ENCODE measurements around the gene KIAA0319L.
A peak's percentile ranks its signal among the peaks of the same experiment; 100 is the strongest.

The KIAA0319L gene

DNA sequence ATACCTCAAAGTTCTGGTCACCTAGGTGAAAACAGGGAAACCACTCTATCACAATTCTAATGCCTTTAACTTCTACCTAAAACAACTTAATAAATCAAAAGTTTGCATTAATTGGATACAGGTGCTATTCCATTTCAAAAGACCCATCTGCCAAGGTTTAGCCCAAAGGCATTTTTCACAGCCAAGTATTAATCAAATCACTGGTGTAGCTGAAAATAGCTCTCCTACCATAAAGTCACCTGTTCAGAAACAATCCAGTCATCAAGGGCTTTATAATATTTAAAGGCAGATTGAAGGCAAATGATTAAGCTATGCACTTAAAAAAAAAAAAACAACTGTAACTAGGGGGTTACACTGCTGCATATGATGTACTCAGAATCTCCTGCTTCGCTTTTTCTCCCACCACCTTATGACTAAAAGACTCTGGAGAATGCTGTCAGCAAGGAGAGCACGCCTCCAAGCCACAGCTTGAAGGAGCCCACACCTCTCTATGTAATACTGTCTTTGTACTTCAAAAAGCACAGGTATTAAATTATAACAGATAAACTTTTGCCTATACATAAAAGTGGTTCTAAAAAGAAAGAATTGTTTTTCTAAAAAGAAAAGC lies 20.5 kb downstream of the KIAA0319L start:
- no peak for DNase-seq (ENCODE audit: low read depth)

DNA sequence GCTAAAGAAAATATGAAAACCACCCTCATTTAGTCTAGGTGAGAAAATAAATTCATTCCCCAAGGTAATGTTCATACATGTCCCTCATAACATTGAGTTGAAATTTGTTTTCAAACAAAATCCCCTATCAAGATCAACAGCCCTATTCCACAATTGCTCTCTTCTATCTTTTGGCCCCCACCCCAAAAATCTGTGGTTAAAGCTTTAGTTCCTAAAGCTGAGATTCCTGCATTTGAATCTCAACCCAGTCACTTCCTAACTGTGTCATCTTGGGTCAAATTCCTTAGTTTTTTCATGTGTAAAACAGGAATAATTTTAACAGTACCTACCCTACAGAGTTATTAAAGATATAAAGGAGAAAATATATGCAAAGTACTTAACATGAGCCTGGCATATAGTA lies 22.0 kb downstream of the KIAA0319L start:
- no peak for DNase-seq (ENCODE audit: low read depth)

DNA sequence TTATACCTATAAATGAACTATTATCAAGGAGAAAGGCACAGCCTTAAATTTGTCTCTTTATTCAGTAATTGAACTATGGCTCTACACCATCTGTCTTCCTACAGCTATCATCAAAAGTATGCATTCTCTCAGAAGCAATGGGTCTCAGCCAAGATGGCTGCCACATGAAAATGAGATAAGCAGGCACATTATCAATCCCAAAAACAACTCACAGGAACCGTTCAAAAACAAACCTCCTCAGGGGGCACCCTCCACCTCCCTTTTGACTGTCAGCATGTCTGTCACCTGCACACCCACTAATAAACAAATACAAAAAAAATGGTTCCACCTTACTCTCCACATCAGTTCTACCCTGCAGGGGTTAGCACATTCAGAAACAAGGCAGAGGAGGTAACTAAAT lies 23.6 kb downstream of the KIAA0319L start:
- no peak for DNase-seq (ENCODE audit: low read depth)

DNA sequence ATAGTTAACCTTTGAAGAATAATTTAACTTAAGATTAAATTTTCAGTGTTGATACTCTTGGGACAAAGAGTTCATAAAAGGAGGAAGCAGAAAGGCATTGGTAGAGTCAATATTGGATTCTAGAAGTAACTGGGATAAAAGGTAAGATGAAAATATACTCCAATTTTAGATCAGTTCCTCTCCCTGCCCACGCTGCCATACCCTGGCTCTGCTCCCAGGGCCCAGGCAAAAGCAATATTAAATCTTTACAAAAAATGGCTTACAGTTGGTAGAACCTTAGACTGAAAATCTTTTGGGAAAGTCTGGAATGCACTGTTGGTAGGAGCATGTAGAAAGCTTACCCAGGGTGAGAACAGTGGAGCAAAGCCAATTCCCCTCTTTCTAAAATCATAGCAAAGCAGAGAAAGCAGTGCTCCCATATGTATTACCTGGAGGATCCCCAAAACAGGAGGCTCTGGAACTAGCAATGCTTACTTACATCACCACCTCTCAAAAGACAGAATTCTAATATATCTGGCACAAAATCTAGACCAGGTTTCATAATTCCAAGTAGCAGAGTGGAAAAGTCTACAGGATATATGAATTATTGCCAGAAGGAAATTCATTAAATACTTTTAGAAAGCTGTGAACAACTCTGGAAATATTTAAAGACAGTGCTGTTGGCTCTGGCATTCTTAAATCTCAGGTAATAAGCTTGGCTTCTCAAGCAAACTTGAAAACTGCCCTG lies 24.5 kb downstream of the KIAA0319L start:
- DNase-seq (ENCODE audit: low read depth): no peak

DNA sequence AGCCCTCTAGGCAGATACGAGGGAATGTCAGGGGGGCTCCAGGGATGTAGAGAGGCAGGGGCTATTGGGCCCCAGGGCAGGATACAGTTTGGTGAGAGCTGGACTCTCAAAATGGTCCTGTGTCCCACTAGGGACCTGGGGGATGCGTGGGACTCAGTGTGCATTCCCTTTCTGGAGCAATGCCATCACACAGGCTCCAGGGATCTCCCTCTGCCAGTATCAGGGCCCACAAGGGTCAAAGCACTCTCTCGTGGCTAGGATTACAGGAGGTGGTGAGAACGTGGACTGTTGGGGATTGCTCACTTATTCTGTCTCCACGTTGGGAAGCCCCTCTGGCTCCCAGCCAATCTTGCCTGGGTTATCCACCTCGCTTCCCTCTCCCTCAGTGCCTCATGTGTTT lies 25.8 kb downstream of the KIAA0319L start:
- DNase-seq (ENCODE audit: low read depth): no peak

DNA sequence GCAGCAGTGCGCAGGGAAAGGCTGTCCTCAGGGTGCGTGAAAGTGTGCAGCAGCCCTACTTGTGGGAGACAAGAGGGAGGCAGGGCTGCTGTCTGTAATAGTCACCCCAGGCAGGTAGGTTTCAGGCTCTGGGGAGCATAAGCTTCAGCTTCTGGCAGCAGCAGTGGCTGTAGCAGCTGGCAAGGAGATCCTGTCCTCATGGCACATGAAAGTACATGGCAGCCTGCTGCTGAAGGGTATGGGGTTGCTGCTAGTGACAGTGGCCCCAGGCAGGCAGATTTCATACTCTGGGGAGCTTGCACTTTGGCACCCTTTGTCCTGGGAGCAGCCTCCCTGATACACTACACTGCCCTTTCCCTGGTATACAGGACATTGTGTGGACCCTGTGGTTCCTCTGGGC lies 26.3 kb downstream of the KIAA0319L start:
- no peak for DNase-seq (ENCODE audit: low read depth)

DNA sequence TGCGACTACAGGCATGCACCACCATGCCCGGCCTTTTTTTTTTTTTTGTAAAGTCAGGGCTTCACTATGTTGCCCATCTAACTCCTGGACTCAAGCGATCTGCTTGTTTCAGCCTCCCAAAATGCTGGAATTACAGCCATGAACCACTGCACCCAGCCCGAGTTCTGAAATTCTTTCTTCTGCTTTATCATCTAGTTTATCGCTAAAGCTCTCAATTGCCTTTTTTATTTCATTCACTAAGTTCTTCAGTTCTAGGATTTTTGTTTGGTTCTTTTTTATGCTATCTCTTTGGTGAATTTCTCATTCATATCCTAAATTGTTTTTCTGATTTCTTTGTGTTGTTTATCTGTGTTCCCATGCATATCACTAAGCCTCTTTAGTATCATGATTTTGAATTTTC lies 27.0 kb downstream of the KIAA0319L start:
- no peak for DNase-seq (ENCODE audit: low read depth)

DNA sequence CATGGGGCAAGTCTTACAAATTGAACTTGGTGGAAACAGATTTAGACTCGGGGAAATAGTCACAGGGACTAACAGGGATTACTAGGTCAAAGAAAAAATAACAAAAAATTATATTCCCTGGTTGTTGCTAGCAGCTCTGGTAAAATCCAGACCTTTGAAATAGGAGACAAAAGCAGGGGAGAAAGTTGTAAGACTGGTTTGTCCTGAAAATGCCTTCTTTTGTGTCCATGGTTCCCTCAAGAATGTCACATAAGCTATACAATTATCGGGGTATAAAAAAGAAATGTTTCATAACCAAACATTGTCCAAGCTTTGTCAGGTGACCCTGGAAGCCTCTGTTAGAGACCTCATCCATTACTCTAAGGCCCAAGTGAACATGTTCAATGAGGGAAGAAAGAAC lies 33.1 kb downstream of the KIAA0319L start:
- DNase-seq (ENCODE audit: low read depth): no peak

DNA sequence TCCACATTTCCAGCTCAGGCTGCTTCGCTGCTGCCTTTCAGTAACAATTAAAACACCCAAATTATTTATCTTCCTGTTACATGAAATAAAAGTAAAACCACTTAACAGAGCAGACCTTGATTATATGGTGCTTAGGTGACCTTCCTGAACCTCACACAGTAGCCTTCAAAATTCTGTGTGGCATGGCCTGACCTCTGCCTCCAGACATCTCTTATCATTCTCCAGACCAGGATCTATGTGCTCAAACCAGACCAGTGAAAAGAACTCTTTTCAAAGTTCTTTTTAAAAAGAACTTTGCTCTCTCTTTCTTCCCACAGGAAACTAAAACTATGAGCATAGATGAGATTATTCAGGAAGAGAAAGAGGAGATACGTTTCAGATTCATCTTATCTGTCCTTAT lies 37.8 kb downstream of the KIAA0319L start:
- DNase-seq (ENCODE audit: low read depth): no peak

DNA sequence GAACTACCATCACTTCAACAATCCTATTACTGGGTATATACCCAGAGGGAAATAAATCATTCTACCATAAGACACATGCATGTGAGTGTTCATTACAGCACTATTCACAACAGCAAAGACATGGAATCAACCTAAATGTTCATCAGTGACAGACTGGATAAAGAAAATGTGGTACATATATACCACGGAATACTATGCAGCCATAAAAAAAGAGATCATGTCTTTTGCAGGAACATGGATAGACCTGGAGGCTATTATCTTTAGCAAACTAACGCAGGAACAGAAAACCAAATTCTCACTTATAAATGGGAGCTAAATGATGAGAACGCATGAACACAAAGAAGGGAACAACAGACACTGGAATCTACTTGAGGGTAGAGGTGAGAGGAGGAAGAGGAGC lies 39.0 kb downstream of the KIAA0319L start:
- no peak for DNase-seq (ENCODE audit: low read depth)

DNA sequence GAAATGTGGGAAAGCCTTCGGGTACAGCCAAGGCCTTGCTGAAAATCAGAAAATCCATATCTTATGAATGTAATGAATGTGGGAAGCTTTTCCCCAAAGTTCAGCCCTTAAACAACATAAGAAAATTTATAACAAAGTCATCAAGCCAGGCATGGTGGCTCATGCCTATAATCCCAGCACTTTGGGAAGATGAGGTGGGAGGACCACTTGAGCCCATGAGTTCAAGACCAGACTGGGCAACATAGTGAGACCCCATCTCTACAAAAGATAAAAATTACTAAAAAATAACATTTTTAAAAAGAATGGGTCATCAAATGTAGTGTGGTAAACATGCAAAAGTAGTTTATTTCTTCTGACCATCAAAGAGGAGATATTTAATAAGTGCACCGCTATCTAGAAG lies 45.9 kb downstream of the KIAA0319L start:
- no peak for DNase-seq (ENCODE audit: low read depth)

DNA sequence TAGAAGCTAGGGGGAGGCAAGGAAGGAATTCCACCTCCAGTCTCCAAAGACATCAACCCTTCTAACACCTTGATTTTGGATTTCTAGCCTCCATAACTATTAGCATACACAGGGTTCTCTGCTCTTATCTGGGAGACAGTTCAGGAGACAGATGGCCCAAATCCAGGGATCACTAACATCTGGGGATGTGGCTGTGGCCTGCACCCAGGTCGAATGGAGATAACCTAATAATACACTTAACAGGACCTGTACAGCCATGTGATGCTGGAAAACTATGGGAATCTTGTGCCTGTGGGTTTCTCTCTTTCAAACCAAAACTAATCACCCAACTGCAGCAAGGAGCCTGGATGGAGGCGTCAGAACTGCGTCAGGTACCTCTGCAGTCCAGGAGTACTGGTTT lies 47.6 kb downstream of the KIAA0319L start:
- DNase-seq (ENCODE audit: low read depth): no peak

DNA sequence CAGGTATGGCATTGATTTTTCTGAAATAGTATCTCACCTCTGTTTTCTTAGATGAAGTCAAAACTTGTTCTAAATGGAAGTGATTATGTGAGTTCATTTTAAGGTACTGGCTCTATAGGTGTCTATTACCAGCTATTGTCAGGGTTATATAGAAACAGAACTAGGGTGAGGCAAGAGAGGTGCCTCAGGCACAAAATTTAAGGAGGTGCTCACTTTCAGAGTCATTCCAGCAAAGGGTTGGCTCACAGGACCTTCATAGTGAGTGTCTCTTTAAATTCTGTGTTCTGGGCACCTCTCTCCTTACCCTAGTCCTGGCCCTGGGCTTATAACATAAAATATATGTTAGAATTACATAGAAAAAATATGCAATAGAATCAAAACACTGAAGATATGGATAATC lies 49.3 kb downstream of the KIAA0319L start:
- DNase-seq (ENCODE audit: low read depth): no peak

DNA sequence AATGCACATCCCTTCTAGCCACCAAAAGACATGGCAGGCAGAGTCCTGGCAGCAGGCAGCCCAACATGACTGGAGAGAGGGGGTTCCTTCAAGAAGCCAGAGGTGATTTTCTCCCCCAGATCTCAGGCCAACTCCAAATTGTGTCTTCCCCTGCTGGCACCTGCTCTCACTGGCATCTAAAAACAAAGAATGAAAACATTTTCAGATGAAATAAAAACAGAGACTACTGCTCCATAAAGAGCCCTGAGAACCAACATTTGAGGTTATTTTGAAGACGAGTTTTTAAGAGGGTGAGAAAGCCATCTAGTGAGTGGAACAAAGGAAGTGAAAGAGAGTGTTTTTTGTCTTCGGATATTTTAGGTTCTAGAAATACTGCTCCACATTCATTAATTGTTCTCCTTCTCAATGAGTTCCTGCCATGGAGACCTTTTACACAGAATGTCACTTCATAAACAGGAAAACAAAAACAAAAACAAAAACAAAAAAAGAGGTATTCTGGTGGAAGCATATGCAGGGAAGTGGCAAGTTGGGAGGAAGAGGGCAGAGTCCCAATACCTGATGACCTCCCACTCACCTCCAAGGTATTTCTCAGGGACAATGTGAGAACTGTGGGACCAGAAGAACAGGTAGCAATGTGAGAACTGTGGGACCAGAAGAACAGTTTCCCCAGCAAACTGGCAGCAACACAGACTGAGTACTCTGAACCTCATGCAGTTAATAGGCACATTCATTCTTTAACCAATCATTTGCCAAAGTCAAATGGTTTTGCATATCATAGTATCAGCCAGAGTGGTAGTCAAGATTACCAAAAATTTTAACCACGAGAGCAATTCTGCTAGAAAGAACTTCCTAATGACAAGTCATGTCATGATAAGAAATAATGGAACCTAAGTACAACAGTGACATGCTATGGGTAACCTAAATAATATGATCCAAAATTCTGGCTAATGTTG lies 50.0 kb downstream of the KIAA0319L start:
- no peak for DNase-seq (ENCODE audit: low read depth)

DNA sequence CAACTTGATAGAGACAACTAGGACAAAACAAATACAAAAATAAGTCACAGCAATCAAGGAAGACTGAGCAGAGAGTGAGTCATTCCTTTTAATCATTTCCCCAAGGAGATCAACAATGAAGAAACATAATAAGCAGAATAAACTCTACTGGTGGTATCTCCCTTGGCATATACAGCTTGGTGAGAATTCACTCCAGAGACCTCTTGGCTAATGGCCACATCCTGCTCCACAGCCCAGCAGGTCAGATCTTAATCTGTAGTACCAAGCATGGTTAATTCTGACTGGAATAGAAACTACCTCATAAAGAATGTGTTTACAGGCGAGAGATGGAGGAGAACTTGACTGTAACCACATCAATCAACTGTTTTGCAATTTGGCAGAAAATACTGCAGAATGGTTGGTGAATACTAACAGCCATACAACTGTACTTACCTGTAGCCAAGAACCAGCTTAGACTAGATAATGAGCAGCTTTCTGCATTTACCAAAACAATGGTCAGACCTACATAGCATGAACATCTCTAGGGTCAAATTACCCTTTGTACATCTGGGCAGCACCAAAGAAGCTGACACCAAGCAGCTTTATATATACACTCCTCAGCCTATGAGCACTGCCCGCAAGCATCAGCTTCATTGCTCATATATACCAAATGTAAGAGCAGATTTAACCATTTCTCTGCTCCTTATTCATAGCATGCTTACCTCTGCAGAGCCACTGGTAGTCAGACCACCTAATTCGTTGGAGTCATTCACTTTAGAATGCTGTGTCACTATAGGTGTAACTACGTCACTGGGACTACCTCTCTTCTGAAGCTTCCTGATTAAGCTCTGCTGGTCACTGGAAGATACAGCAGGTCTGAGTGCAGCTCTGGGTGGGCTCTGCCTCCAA lies 51.0 kb downstream of the KIAA0319L start:
- peak; percentile 4 for DNase-seq (ENCODE audit: low read depth)

DNA sequence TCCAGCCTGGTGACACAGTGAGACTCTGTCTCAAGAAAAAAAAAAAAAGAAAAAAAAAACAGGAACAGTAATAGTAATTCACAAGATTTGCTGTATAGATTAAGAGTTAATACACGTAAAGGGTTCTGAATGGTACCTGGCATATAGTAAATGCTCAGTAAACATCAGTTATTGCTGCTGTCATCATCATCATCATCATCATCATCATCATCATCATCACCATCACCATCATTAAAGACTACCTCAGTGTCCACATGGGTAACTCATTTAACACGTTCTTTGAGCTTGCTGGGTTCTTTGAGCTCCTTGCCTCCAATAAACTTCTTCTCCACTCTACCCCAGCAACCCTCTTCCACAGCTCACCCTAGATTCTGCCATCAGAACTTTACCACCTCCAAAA lies 55.0 kb downstream of the KIAA0319L start:
- DNase-seq (ENCODE audit: low read depth): no peak

DNA sequence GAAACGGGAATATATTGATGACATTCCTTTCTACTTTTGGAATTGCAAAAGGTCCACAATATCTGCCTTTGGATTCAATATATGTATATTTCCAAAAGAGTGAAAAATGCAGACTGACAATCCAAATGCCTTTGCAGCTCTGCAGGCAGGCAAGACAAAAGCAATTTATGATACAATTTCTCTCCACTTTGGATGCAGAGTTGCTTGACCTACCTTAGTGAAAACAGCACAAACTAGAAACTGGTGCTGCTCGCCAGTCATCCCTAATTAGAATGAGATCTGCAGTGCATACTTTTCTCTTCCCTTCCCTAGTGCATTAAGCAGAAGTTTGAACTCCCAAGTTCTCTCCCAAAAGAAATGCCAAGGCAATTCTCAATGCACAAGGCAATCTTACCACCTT lies 56.8 kb downstream of the KIAA0319L start:
- DNase-seq (ENCODE audit: low read depth): no peak

DNA sequence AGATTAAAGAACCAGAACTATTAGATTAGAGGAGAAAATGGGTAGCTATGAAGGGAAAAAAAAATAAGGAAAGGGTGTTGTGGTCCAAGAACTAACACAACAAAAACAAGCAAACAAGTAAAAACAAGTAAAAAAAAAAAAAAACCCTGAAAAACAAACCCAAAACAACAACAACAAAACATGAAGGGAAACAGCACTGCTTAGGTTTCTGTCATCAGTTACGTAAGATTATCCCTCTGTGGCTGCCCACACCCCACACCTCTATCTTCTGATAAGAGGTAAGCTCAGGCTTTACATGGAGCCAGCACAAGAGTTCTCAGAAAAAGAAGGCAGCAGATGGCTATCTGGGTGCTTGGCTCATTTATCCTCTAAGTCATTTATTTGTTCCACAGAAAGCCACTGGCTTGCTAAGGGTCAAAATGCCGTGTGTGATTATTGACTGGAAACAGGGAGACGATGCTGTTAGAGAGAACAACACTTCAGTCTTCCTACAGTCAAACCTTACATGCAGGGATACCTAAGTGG lies 57.5 kb downstream of the KIAA0319L start:
- no peak for DNase-seq (ENCODE audit: low read depth)

DNA sequence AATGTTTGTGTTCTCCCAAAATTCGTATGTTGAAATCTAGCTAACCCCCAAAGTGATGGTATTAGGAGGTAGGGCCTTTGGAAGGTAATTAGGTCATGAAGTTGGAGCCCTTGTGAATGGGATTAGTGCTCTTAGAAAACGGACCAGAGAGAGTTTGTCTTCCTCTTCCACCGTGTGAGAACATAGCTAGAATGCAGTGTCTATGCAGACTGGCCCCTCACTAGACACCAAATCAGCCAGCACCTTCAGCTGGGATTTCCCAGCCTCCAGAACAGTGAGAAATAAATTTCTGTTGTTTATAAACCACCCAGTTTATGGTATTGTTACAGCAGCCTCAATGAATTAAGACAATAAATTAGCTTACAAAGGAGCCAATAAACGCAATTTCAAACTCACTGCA lies 58.0 kb downstream of the KIAA0319L start:
- DNase-seq (ENCODE audit: low read depth): no peak

DNA sequence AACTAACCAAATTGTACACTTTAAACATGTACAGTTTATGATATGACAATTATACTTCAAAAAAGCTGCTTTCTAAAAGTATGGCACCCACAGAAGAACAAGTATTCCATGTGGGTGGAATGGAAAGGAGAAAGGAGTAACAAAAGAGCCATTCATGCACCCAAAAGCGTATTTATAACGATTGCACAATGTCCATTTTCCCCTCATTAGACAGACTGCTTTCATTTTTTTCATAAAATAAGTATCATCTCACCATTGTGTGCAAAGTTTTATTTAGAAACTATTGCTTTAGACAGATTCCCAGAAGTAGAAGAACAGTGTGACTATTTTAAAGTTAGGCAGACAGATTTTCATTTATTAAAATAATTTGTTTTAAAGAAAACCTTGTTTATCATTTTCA lies 59.6 kb downstream of the KIAA0319L start:
- DNase-seq (ENCODE audit: low read depth): no peak

DNA sequence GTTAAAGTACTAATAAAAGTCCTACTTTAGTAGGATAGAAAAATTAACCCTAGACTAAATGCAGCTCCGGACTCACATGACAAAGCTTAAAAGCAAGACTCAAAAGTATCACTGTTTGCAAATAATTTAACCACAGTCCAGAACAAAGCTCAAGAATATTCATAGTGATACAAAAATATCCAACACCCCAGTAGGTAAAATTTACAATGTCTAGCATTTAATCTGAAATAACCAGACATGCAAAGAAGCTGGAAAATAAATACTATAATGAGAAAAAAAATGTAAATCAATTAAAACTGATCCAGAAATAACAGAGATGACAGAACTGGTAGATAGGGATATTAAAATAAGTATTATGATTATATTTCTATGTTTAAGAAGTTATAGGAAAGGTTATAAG lies 67.0 kb downstream of the KIAA0319L start:
- DNase-seq (ENCODE audit: low read depth): no peak

DNA sequence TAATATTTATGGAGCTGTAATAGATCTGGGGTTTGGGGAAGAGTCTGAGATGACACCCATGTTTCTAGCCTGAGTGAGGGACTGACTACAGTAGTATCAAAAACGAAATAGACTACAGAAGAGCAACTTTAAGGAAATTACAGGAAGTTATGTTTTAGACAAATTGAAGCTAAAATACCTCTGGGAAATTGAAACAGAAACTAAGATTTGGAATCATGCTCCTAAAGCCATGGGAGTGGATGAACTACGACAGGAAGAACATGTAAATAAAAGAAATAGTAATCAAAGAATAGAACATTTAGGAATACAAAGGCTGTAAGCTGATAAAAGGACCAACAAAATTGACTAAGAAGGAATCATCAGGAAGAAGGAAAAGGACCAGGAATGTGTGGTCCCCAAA lies 68.9 kb downstream of the KIAA0319L start:
- no peak for DNase-seq (ENCODE audit: low read depth)
